Stimulated activated naive CD4-positive, alpha-beta T cell (primary cell): Measurements from ENCODE around the gene IL13.
"Not testable (repeated sequence)": the region's sequence is repeated elsewhere in the genome, so short reads cannot be mapped to it uniquely, and the experiment has no call there.

ENCODE experiments used
- DNase-seq, 6 experiments: peaks; one replicate each; lab custom pipeline; 2025; lab: John Stamatoyannopoulos, UW

Gene IL13

DNA sequence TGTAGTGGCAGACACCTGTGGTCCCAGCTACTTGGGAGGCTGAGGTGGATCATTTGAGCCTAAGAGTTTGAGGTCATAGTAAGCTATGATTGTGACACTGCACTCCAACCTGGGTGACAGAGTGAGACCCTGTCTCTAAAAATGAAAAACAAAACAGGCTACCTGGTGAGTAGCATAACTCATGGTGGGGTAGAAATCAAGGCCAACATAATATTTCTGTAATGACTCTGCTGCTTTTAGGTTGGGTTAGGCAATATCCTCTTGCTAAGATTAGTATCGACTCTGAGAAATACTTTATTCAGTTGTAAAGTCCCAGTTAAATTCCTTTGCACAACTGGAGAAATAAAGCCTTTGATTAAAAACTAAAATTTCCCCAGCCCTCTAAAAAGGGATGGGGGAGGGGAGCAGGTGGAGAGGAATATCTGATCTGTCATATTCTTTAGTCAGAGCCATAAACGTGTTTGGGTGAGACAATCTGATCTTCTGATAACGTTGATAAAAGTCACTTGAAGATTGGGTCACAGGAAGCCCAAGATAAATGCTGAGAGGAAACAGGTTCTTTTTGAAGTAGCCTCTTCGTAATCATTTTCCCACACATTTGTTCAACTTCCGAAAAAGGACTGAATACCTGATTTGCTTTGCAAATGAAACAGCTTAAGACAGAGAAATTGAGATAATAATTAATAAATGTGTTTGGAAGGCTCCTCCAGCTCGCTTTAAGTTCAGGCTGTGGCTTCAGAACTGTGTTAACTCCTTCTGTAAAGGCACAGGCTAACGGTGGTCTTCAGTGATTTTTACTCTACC lies 30.8 kb downstream of the IL13 start:
- DNase-seq, result no peak

DNA sequence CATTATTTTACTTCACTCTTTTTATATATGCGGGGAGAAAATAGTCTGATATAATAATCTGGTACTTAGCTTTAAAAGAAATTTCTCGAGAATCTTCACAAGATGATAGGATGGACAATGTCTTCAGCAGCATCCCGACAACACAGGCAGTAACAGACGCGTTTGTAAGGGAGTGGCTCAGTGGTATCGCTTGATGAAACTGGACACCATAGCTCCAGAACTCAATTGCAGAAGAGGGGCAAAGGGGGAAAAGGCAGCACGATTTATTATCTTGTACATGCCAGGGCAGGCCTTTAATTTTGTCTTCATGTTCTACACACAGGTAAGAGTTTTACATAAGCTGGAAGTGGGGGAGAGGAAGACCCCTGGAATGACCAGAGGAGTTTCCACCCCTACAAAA lies 31.5 kb downstream of the IL13 start:
- DNase-seq, result no peak

DNA sequence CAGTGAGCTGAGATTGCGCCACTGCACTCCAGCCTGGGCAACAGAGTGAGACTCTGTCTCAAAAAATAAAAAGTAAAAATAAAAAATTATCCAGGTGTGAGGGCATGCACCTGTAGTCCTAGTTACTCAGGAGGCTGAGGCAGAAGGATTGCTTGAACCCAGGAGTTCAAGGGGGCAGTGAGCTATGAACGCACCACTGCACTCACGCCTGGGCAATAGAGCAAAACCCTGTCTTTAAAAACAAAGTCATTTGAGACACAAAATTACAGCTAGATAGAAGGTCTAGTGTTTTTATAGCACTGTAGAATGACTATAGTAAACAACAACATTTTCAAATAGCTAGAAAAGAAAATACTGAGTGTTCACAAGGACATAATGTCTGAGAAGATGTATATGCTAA lies 32.2 kb downstream of the IL13 start:
- DNase-seq, result no peak

DNA sequence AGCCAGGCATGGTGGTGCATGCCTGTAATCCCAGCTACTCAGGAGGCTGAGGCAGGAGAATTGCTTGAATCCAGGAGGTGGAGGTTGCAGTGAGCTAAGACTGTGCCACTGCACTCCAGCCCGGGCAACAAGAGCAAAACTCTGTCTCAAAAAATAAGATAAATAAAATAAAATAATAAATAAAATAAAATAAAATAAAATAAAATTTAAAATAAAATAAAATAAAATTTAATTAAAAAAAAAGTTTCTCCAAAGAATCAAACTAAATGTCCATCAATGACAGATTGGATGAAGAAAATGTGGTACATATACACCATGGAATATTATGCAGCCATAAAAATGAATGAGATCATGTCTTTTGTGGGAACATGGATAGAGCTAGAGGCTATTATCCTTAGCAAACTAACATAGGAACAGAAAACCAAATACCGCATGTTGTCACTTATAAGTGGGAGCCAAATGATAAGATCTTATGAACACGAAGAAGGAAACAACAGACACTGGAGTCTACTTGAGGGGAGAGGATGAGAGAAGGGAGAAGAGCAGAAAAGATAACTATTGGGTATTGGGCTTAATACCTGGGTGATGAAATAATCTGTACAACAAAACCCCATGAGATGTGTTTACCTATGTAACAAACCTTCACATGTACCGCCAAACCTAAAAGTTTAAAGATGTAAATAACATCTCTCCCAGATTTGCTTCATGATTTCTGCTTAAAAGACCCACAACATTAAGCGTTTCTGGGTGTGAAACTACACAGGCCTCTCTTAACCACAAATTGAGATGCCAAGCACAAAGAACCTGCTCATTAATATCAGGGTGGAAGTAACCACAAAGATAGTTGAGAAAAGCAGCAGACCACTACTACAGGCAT lies 34.0 kb downstream of the IL13 start:
- DNase-seq, result not testable (repeated sequence)

DNA sequence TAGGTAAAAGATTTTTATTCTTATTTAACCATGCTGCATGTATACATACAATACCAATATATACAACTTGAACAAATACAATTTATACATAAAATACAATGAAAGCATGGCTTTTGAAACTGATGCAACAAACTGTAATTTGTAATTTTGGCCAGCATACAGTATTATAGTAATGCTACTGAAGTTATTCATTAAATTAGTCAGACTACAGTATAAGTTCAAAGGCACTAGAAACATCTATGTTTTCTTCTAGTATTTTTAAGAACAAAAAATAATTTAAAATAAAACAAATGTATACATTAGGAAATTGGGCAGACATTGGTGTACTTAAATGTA lies 34.6 kb downstream of the IL13 start:
- no peak for DNase-seq

DNA sequence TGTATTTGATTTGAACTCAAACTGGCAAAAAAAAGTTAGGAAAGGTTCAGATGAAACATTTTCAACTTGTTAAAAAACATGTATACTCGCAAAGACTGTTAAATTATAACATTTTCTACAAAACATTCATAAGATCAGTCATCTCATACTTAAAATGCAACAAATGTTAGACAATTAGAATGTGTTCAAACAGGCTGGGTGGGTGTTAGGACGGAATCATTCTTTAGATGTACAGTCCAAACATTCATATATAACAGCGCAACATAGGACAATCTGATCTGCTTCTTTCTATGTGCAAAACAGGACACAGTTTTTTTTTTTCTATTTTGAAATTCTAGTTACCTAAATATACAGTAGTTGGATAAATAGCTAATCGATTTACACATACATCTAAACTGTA lies 38.0 kb downstream of the IL13 start:
- DNase-seq, result no peak

DNA sequence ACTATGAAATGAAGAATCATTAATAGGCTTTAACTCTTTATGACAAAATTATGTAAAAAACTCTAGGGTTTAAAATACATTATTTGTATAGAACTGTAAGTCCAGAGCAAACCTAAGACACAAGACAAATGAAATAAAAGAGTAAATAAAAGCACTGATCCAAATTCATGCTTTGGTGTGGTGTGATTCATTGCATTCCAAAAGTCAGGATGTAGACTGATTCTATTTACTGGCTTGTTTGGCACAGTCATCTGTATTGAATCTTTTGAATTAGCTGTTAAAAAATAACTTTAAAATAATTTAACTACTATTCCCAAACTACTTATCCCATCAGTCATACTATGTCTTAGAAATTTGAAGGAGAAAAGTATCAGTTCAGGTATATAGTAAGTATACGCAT lies 46.9 kb downstream of the IL13 start:
- DNase-seq, result no peak

DNA sequence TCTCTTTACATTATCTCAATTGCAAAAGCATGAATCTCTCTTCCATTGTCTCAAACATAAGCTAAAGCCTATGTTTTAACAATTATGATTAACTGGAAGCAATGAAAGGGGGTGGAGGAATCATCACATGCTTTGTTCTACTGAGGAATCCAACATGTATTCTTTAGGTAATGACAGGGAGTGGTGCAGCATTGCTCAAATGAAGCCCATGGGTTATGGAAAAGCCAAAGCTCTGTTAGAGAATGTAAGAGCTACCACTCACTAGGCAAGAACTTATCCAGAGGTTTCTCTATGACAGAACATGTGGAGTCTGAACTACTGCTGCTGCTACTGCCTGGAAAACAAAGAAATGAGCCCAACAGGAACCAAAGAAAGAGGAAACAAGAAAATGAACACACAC lies 50.7 kb downstream of the IL13 start:
- no peak for DNase-seq
